ENCODE results near the gene OGFR. TPM values are rescaled to one million over a fixed set of nuclear protein-coding genes. Genes with fewer than 3 reads are reported as not detected.

Gene OGFR
- total and polyA plus RNA-seq, 2 experiments from 2014 or later: 9.6 to 50.6 TPM

- TF ChIP-seq ZNF462 (CRISPR knock-in tag; IDR thresholded peaks at IDR 0.05) (no peak), ETS1 (IDR thresholded peaks at IDR 0.05) (no peak), STAT1 (IDR thresholded peaks at IDR 0.05; ENCODE audit: unreplicated experiment) (no peak), EZH2 (IDR thresholded peaks at IDR 0.05; ENCODE audit: low read depth, unreplicated experiment) (no peak)
Measured at GRCh38 chr20:62782893-62783278, 21.7 kb upstream of the OGFR start (continued).

GRCh38 chr20:62784497-62784896, 20.1 kb upstream of the OGFR start:
- H3K36me3 ChIP-seq (ENCODE audit: insufficient read depth): no peaks in the 10 kb centered on the region
- Mint-ChIP-seq H3K27me3 (ENCODE audit: insufficient read depth, low read depth, poor library complexity) (peaks cover 7% of the 10 kb centered on the region), H3K4me1 (peaks cover 4% of the 10 kb centered on the region), H3K27ac (no peak overlapping the region), H3K9me3 (no peaks in the 10 kb centered on the region), H3K4me3 (no peak overlapping the region), H3K36me3 (ENCODE audit: low read depth) (no peaks in the 10 kb centered on the region)
- no peak overlapping the region for H3K4me2 ChIP-seq
- H3K27ac ChIP-seq (ENCODE audit: low read depth): no peak overlapping the region
- H4K20me1 ChIP-seq (replicated peaks; ENCODE audit: insufficient read depth): no peaks in the 10 kb centered on the region
- no peaks in the 10 kb centered on the region for H3K27me3 ChIP-seq (ENCODE audit: insufficient read depth)
- H3K4me3 ChIP-seq: no peak overlapping the region
- no peaks in the 10 kb centered on the region for H3K79me2 ChIP-seq (replicated peaks; ENCODE audit: insufficient read depth)
- 0 out of 2 replicates have a peak, but pooled peaks cover 2% of the 10 kb centered on the region for H3F3A ChIP-seq (replicated peaks; ENCODE audit: low read depth)
- DNase-seq (ENCODE audit: low spot score) (no peak), ATAC-seq (no peak)
- no peak overlapping the region for H2AFZ ChIP-seq
- no peaks in the 10 kb centered on the region for H3K4me1 ChIP-seq (ENCODE audit: insufficient read depth)
- H3K9me2 ChIP-seq (ENCODE audit: insufficient read depth): no peaks in the 10 kb centered on the region
- TF ChIP-seq ZNF114 (CRISPR knock-in tag; IDR thresholded peaks at IDR 0.05): no peak
- no peak for TF ChIP-seq STAT1 (IDR thresholded peaks at IDR 0.05; ENCODE audit: unreplicated experiment)
- TF ChIP-seq ZNF462 (CRISPR knock-in tag; IDR thresholded peaks at IDR 0.05): no peak
- no peak for TF ChIP-seq ZNF331 (CRISPR knock-in tag; IDR thresholded peaks at IDR 0.05; ENCODE audit: low read depth)
- TF ChIP-seq NANOG (IDR thresholded peaks at IDR 0.05; ENCODE audit: borderline replicate concordance): no peak
- TF ChIP-seq ETS1 (IDR thresholded peaks at IDR 0.05): no peak

Data from GM23338 (cell line).